NCI-H2227 (cell line): ENCODE data around the gene MAP7.
"Not testable (repeated sequence)": the region's sequence is repeated elsewhere in the genome, so short reads cannot be mapped to it uniquely, and the experiment has no call there.

ENCODE experiments used
- DNase-seq: peaks from one replicate; lab custom pipeline; 2025; ENCODE audit not compliant: unreplicated experiment; lab: John Stamatoyannopoulos, UW

The MAP7 gene

GRCh38 chr6:136312975-136313374, 237.2 kb downstream of the MAP7 start:
- no peak for DNase-seq

GRCh38 chr6:136309729-136310311, 240.4 kb downstream of the MAP7 start:
- no peak for DNase-seq

- no peak for DNase-seq
Observed at GRCh38 chr6:136309171-136309570, 241.1 kb downstream of the MAP7 start.

GRCh38 chr6:136308469-136308868, 241.8 kb downstream of the MAP7 start:
- not testable (repeated sequence) for DNase-seq

- DNase-seq, result no peak
Observed at GRCh38 chr6:136307351-136307750, 242.9 kb downstream of the MAP7 start.

GRCh38 chr6:136306466-136306865, 243.8 kb downstream of the MAP7 start:
- no peak for DNase-seq

- no peak for DNase-seq
Observed at GRCh38 chr6:136304410-136304809, 245.8 kb downstream of the MAP7 start.

- DNase-seq, result no peak
Observed at GRCh38 chr6:136303516-136303915, 246.7 kb downstream of the MAP7 start.

- DNase-seq, result no peak
Observed at GRCh38 chr6:136294621-136295020, 255.6 kb downstream of the MAP7 start.
